GM21447 (cell line): ENCODE data around the gene EIF2AK2.

Experiments used
- ATAC-seq: cut with Tn5 transposase; IDR thresholded peaks from one replicate; pipeline ENCODE4 v1.9.1; 2021; ENCODE audit not compliant: unreplicated experiment

The EIF2AK2 gene

DNA sequence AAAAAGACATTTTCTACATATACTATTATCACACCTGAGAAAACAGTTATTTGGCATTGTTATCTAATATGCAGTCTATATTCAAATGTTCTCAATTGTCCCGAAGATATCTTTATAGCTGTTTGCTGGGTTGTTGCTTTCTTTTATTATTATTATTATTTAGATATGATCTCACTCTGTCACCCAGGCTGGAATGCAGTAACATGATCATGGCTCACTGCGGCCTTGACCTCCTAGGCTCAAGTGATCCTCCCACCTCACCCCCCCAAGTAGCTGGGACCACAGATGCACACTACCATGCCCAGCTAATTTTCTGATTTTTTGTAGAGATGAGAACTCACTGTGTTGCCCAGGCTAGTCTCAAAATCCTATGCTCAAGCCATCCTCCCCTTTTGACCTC lies 52.6 kb downstream of the EIF2AK2 start:
- no peak for ATAC-seq

DNA sequence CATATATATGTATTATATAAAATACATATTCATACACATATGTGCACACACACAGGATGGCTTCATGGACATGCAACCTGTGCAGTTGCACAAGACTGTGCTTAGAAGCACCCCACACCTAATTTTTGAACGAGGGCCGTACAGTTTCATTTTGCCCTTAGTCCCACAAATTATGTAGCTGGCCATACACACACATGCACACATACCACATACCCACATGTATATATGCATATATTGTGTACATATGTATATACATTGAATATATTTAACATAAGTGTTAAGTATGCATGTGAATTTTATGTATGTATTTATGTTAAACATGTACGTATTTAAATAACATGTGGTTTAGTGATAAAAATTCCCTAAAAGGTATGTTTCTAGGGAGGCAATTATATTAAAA lies 54.2 kb downstream of the EIF2AK2 start:
- no peak for ATAC-seq

- ATAC-seq: no peak
These were observed 56.7 kb downstream of the EIF2AK2 start for GRCh38 chr2:37100054-37100453.

DNA sequence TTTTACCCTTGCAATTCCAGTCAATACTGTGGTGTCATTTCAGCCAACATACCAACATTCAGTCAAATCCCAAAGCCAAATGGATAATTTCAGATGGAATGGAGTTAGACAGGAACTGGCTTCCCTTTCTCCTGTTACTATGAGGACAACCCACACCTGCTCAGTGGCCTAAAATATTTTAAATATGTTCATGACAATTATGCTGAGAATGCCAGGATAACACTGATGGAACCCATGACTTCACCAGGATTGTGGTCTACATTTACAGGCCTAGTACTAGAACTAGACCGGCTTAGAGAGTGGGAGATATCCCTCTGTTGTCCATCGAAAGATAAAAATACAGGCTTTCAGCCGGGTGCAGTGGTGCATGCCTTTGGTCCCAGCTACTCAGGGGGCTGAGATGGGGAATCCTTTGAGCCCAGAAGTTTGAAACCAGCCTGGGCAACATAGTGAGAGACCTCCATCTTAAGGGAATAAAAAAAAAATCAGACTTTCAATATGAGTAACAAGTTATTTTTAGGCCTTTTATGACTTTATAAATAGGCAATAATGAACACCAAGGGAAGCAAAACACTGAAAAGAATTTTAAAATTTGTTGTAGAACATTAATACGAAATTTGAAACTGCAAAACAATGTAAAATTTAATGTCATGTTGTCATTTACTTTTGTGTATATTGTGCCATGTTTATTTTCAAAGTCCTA lies 58.2 kb downstream of the EIF2AK2 start:
- no peak for ATAC-seq

- no peak for ATAC-seq
These were observed 60.2 kb downstream of the EIF2AK2 start for GRCh38 chr2:37096568-37096967.

- ATAC-seq: peak; percentile 47
These were observed 64.9 kb downstream of the EIF2AK2 start for GRCh38 chr2:37091873-37092272.

GRCh38 chr2:37090019-37090477 lies 66.7 kb downstream of the EIF2AK2 start:
- ATAC-seq: peak; percentile 87

DNA sequence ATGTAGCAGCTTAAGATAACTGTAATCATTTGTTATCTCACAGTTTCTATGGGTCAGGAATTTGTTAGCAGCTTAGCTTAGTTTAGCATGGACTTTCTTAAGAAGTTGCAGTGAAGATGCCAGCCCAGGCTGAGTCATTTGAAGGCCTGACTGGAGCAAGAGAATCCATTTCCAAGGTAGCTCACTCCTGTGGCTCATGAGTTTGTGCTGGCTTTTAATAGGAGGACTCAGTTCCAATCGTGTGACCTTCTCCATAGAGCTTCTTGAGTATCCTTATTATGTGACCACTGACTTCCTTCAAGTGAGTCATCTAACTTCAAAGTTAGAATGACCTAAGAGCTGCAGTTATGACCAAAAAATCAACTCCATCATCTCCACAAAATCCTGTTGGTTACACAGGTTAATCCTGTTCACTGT lies 71.0 kb downstream of the EIF2AK2 start:
- no peak for ATAC-seq

GRCh38 chr2:37084797-37085196 lies 72.0 kb downstream of the EIF2AK2 start:
- ATAC-seq: no peak

- ATAC-seq: peak; percentile 83
These were observed 72.6 kb downstream of the EIF2AK2 start, which contains the start of the genes GPATCH11 and HEATR5B for GRCh38 chr2:37083873-37084794. GPATCH11 (plus strand) TSS chr2:37084518; CDS start chr2:37088382, 3,864 bp downstream. HEATR5B (minus strand) TSS chr2:37084372; CDS start chr2:37083414, 958 bp downstream.

GRCh38 chr2:37080689-37081088 lies 76.1 kb downstream of the EIF2AK2 start:
- ATAC-seq: no peak

DNA sequence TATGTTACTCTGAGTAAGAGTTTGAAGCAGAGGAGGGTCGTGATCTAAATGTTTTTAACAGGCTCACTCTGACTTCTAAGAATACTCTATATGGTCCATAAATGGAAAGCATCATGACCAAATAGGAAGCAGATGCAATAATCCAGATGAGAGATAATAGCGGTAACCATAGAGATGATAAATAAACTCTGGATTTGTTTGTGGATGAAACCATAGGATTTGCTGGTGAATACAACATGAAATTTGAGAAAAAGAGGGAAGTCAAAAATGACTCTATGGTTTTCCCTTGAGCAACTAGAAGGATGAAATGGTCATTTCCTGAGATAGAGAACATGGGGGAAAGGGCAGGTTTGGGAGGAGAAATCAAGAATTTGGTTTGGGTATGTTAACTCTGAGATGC lies 76.5 kb downstream of the EIF2AK2 start:
- no peak for ATAC-seq

DNA sequence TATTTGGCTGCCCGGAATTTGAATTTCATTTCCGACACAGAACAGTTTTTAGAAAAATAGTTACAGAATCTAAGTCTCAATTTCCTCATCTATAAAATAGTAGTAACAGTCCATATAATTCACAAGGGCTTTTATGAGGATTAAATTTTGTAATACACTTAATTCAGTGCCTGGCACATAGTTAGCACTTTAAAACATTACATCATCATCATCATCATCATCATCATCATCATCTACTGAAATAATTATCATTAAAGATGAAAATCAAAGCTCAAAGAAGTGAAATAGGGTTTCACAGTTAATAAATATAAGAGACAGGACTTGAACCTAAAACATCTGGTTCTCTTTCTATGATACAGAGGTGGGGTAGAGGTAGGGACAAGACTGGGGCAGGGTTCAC lies 85.8 kb downstream of the EIF2AK2 start:
- ATAC-seq: no peak

DNA sequence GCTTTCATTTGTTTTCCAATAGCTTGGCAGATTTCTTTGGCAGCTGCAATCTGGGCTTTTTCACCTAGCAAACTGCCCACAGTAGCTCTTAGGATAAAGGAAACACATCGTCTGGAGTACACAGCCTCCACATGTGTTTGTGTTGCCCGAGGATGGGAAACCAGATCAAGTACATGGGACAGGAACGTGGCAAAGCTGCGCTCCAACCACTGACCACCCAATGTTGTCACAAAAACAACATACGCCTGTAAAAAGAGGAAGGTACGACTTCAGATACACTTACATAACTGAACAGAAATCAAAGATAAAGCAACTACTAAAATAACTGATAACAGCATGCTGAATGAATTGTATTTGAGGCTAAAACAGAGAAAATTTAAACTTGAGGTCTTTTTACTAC lies 88.1 kb downstream of the EIF2AK2 start:
- ATAC-seq: no peak

GRCh38 chr2:37061776-37062175 lies 95.0 kb downstream of the EIF2AK2 start:
- ATAC-seq: no peak

GRCh38 chr2:37061013-37061711 lies 95.6 kb downstream of the EIF2AK2 start:
- ATAC-seq: no peak

DNA sequence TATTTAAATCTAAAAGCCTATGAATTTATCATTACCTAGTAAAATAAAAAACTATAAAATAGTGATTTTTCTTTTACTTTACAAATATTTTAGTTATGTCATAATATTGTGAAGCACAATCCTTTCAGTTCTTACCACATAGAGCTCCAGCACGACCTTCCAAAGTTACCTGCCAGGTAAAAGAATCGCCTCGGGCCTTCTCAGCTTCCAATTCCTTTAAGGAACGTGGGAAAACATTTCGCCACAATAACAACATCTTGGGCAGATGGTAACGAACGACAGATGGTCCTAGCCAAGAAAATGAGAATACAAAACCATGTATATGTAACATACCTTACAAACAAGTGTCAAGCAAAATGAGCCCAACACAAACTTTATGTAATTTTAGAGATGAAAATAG lies 96.3 kb downstream of the EIF2AK2 start:
- ATAC-seq: no peak

DNA sequence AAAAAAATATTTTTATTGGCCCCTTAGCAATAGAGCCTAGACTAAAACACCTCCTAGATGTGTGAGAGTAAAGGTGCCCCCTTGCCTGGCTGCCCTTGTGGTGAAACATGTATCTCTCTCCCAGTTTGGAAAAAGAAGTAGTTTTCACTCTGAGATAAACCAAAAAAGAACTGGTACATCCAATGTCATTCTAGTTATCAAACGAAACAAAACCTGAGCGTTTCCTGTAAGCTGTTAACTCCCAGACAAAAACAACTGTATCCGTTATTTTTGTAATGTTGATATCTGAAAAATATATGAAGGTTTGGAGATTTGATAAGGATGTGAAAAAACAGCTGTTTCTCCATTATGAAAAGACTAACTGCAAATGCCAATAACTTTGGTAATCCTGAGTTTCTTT lies 96.9 kb downstream of the EIF2AK2 start:
- ATAC-seq: no peak

GRCh38 chr2:37052600-37053332 lies 104.0 kb downstream of the EIF2AK2 start:
- no peak for ATAC-seq
